Caco-2 (cell line): ENCODE measurements around the gene TSHZ2. TPM values are rescaled to one million over a fixed set of nuclear protein-coding genes. Genes with fewer than 3 reads are reported as not detected.

ENCODE experiments used
- BruUV-seq: library from RNA; stranded (reverse); fragments of 400-500 nt; replicated peaks from 2 replicates; lab custom pipeline; 2021; lab: Mats Ljungman, UMichigan
- CTCF ChIA-PET: fragments of 300-600 bp; sonication (Branson Sonifier 250); formaldehyde crosslinking; loops from one replicate; lab custom pipeline; 2022; ENCODE audit warnings: antibody characterized with exemption; lab: Charles Lee
- POLR2A ChIA-PET: fragments of 300-600 bp; sonication (Branson Sonifier 250); formaldehyde crosslinking; loops from one replicate; lab custom pipeline; 2022; ENCODE audit warnings: antibody characterized with exemption; lab: Charles Lee
- DNase-seq, 2 experiments: peaks; one replicate each; pipeline versions ENCODE4 v3.0.0 to v3.0.0-alpha.2; 2020 to 2022
- H3K27me3 ChIP-seq: replicated peaks from 2 replicates; pipeline ENCODE4 v1.6.0; 2011; ENCODE audit warnings: low read length; ENCODE audit not compliant: control insufficient read depth, insufficient read depth
- H3K36me3 ChIP-seq: 2 replicates; pipeline ENCODE4 v1.5.1; 2011; ENCODE audit warnings: low read length; ENCODE audit not compliant: control insufficient read depth, insufficient read depth
- H3K4me1 ChIP-seq: fragments of 250-450 bp; sonication (Bioruptor Pico); 2 replicates; pipeline ENCODE4 v1.5.1; 2020; ENCODE audit warnings: mild to moderate bottlenecking
- H3K4me3 ChIP-seq: 2 replicates; pipeline ENCODE4 v1.5.1; 2011; ENCODE audit warnings: low read depth, mild to moderate bottlenecking, control low read depth, low read length
- H3K9me3 ChIP-seq: fragments of 250-450 bp; sonication (Bioruptor Pico); 2 replicates; pipeline ENCODE4 v1.5.1; 2020; ENCODE audit warnings: mild to moderate bottlenecking, moderate library complexity
- H3K27ac Mint-ChIP-seq: one replicate; pipeline ENCODE4 v1.8.0; 2022; ENCODE audit warnings: mixed read lengths; ENCODE audit not compliant: unreplicated experiment
- H3K27me3 Mint-ChIP-seq: one replicate; pipeline ENCODE4 v1.8.0; 2022; ENCODE audit warnings: mixed read lengths; ENCODE audit not compliant: insufficient read depth, unreplicated experiment
- H3K36me3 Mint-ChIP-seq: one replicate; pipeline ENCODE4 v1.8.0; 2022; ENCODE audit warnings: mild to moderate bottlenecking, mixed read lengths; ENCODE audit not compliant: insufficient read depth, unreplicated experiment
- H3K4me1 Mint-ChIP-seq: one replicate; pipeline ENCODE4 v1.8.0; 2022; ENCODE audit warnings: low read depth, mixed read lengths; ENCODE audit not compliant: unreplicated experiment
- H3K4me3 Mint-ChIP-seq: one replicate; pipeline ENCODE4 v1.8.0; 2022; ENCODE audit warnings: mild to moderate bottlenecking, moderate library complexity, mixed read lengths; ENCODE audit not compliant: unreplicated experiment
- H3K9me3 Mint-ChIP-seq: one replicate; pipeline ENCODE4 v1.8.0; 2022; ENCODE audit warnings: mixed read lengths; ENCODE audit not compliant: unreplicated experiment
- CTCF ChIP-seq, 2 experiments: fragments of 200-600 bp in 1 of 2; IDR thresholded peaks; 1 replicate in 1 of 2; 2 replicates in 1 of 2; pipeline versions ENCODE4 v1.5.1 to v1.8.0; 2011 to 2022; ENCODE audit warnings: antibody characterized with exemption in 1 of 2, control low read depth in 1 of 2, inconsistent platforms in 1 of 2, low read depth in 1 of 2, low read length in 1 of 2, mild to moderate bottlenecking in 1 of 2, moderate library complexity in 1 of 2; ENCODE audit not compliant: insufficient read depth in 1 of 2, severe bottlenecking in 1 of 2, unreplicated experiment in 1 of 2
- intact Hi-C: fragments of 100-400 bp; cut with micrococcal nuclease; formaldehyde crosslinking; loops from one replicate; pipeline ENCODE4 v1.10.0; 2022; ENCODE audit not compliant: unreplicated experiment
- total RNA-seq: library from RNA; stranded (reverse); gene quantifications from 2 replicates; pipeline ENCODE4 v1.2.3, GENCODE V29; 2022

TSHZ2 gene
- total RNA-seq, 1 experiment from 2014 or later, result 0.07 TPM

DNA sequence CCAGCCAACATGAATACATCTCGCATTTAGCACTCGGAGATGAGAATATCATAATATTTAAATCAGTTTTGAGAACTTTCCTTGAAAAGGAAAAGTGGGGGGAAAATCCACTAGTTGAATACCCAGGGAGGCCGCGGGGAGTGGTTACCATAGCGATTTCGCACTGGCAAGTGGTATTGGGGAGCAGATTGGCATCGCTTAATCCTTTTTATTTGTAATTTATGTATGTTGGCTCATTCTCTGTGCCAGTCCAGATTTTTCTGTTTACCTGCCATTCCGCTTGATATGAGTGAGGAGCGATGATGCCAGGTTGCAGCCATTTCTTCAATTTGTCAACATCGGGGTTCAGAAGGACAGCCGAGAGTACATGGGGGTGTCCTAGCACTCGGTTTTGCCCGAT lies 329.7 kb downstream of the TSHZ2 start:
- Mint-ChIP-seq H3K4me1 (no peaks in the 10 kb centered on the region), H3K36me3 (no peaks in the 10 kb centered on the region), H3K27me3 (peaks cover 20% of the 10 kb centered on the region), H3K27ac (no peak overlapping the region), H3K4me3 (no peak overlapping the region), H3K9me3 (no peaks in the 10 kb centered on the region)
- CTCF ChIA-PET, result no interaction called here
- H3K4me3 ChIP-seq, result no peak overlapping the region
- DNase-seq, result no peak
- no peaks in the 10 kb centered on the region; the same call in 1 of the 2 replicates for H3K27me3 ChIP-seq
- no peaks in the 10 kb centered on the region for H3K9me3 ChIP-seq
- POLR2A ChIA-PET, result no interaction called here
- no peaks in the 10 kb centered on the region for H3K36me3 ChIP-seq
- TF ChIP-seq CTCF (IDR thresholded peaks at IDR 0.05; ENCODE audit: insufficient read depth in 1 of 2, low read depth in 1 of 2, low read length in 1 of 2, severe bottlenecking in 1 of 2, unreplicated experiment in 1 of 2), result no peak
- no TSS peak for BruUV-seq
- intact Hi-C loops, result no loop called here
- H3K4me1 ChIP-seq, result no peaks in the 10 kb centered on the region

GRCh38 chr20:53302695-53303412 lies 330.7 kb downstream of the TSHZ2 start:
- intact Hi-C loops, result no loop called here
- Histone ChIP-seq H3K4me3 (no peak overlapping the region), H3K9me3 (no peaks in the 10 kb centered on the region), H3K4me1 (no peaks in the 10 kb centered on the region), H3K36me3 (no peaks in the 10 kb centered on the region), H3K27me3 (no peaks in the 10 kb centered on the region; the same call in 1 of the 2 replicates)
- Mint-ChIP-seq H3K9me3 (no peaks in the 10 kb centered on the region), H3K4me3 (no peak overlapping the region), H3K27me3 (peaks cover 28% of the 10 kb centered on the region), H3K4me1 (no peaks in the 10 kb centered on the region), H3K27ac (no peak overlapping the region), H3K36me3 (no peaks in the 10 kb centered on the region)
- ChIA-PET POLR2A (no interaction called here), CTCF (no interaction called here)
- TF ChIP-seq CTCF (IDR thresholded peaks at IDR 0.05; ENCODE audit: insufficient read depth in 1 of 2, low read depth in 1 of 2, low read length in 1 of 2, severe bottlenecking in 1 of 2, unreplicated experiment in 1 of 2), result no peak
- DNase-seq, result no peak
- BruUV-seq, result no TSS peak

DNA sequence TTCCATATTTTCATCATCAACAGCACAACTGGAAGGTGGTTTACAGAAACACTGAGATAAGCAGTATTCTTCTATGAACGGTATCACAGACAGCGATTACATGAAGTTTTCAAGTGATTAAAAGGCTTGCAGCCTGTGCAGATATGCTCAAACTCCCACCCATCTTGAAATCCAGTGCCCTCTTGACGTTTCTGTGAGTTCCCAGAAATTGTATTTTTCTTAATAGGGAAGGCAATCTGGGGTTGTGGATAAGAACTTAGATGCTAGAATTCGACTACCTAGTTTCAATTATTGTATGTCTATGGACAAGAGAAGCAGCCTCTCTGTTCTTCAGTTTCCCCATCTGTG lies 331.2 kb downstream of the TSHZ2 start:
- intact Hi-C loops, result no loop called here
- H3K4me1 Mint-ChIP-seq, result no peaks in the 10 kb centered on the region
- H3K27me3 ChIP-seq, result no peaks in the 10 kb centered on the region; the same call in 1 of the 2 replicates

More for the DNA sequence above, 331.2 kb downstream of the TSHZ2 start:
- POLR2A ChIA-PET, result no interaction called here
- H3K36me3 ChIP-seq, result no peaks in the 10 kb centered on the region
- Mint-ChIP-seq H3K9me3 (no peaks in the 10 kb centered on the region), H3K36me3 (no peaks in the 10 kb centered on the region), H3K27me3 (peaks cover 29% of the 10 kb centered on the region), H3K27ac (no peak overlapping the region), H3K4me3 (no peak overlapping the region)
- CTCF ChIA-PET, result no interaction called here
- no peak for TF ChIP-seq CTCF (IDR thresholded peaks at IDR 0.05; ENCODE audit: insufficient read depth in 1 of 2, low read depth in 1 of 2, low read length in 1 of 2, severe bottlenecking in 1 of 2, unreplicated experiment in 1 of 2)
- DNase-seq, result no peak
- no peak overlapping the region for H3K4me3 ChIP-seq
- BruUV-seq, result no TSS peak
- no peaks in the 10 kb centered on the region for H3K4me1 ChIP-seq
- H3K9me3 ChIP-seq, result no peaks in the 10 kb centered on the region
